Activated naive CD8-positive, alpha-beta T cell treated with anti-CD3 and anti-CD28 coated beads, Interleukin-2, amount 10 ng/mL, durations not matched to agents 7 days and 5 days (primary cell): ENCODE measurements around the gene ADAP1. TPM values are rescaled to one million over a fixed set of nuclear protein-coding genes. Genes with fewer than 3 reads are reported as not detected.
"Not testable (repeated sequence)": the region's sequence is repeated elsewhere in the genome, so short reads cannot be mapped to it uniquely, and the experiment has no call there.

Experiments used
- ATAC-seq: fragments of 150-1000 bp; cut with Tn5 transposase; one replicate; pipeline ENCODE4 v1.10.0; 2021; ENCODE audit warnings: low read depth, moderate library complexity
- POLR2A ChIA-PET: fragments of 350-600 bp; sonication (Branson Sonifier 250); formaldehyde crosslinking; loops from one replicate; lab custom pipeline; 2021; ENCODE audit warnings: antibody characterized with exemption; lab: Charles Lee
- DNase-seq: peaks from one replicate; pipeline ENCODE4 v3.0.0; 2021
- H3K27ac Mint-ChIP-seq: one replicate; pipeline ENCODE4 v1.8.0; 2022; ENCODE audit warnings: mild to moderate bottlenecking, mixed read lengths
- H3K27me3 Mint-ChIP-seq: one replicate; pipeline ENCODE4 v1.8.0; 2022; ENCODE audit warnings: mild to moderate bottlenecking, moderate library complexity, mixed read lengths
- H3K36me3 Mint-ChIP-seq: one replicate; pipeline ENCODE4 v1.8.0; 2021; ENCODE audit warnings: mild to moderate bottlenecking, mixed read lengths
- H3K4me1 Mint-ChIP-seq: one replicate; pipeline ENCODE4 v1.8.0; 2021; ENCODE audit warnings: mixed read lengths
- H3K4me3 Mint-ChIP-seq: one replicate; pipeline ENCODE4 v1.8.0; 2022; ENCODE audit warnings: mild to moderate bottlenecking, moderate library complexity, mixed read lengths
- H3K9me3 Mint-ChIP-seq: one replicate; pipeline ENCODE4 v1.8.0; 2021; ENCODE audit warnings: mixed read lengths
- total RNA-seq, 2 experiments: library from RNA; stranded (reverse); gene quantifications; one replicate each; pipeline ENCODE4 v1.2.3, GENCODE V29; 2021

ADAP1 gene
- 10 to 100 TPM; 25.0 to 29.8 TPM for total RNA-seq

- H3K27me3 Mint-ChIP-seq: no peaks in the 10 kb centered on the region
- H3K4me1 Mint-ChIP-seq: peaks cover 5% of the 10 kb centered on the region
- H3K9me3 Mint-ChIP-seq: no peaks in the 10 kb centered on the region
- peak; percentile 83 for ATAC-seq
- peak within 1 kb of the TSS; percentile 69 for H3K4me3 Mint-ChIP-seq
- H3K36me3 Mint-ChIP-seq: no peaks in the 10 kb centered on the region
- DNase-seq: peak; percentile 81
- peak within 1 kb of the TSS; percentile 60 for H3K27ac Mint-ChIP-seq
- POLR2A ChIA-PET: interaction anchor here (0.5 to 1.6 kb wide), 5 partner anchors 13 to 79 kb away, joined by 3 to 6 read pairs (median 5); partner anchors contain the start of gene COX19
Observed at GRCh38 chr7:954330-955238, at the start of gene ADAP1. Gene ADAP1, minus strand, starts transcription at chr7:954680. Its CDS starts 203 bp downstream, at chr7:954477.

GRCh38 chr7:1002445-1002844 is 48.0 kb upstream of the ADAP1 start:
- DNase-seq, POLR2A ChIA-PET, H3K27me3 Mint-ChIP-seq, H3K36me3 Mint-ChIP-seq, H3K4me3 Mint-ChIP-seq, H3K9me3 Mint-ChIP-seq, H3K4me1 Mint-ChIP-seq, H3K27ac Mint-ChIP-seq, ATAC-seq: not testable (repeated sequence)

- POLR2A ChIA-PET: not testable (repeated sequence)
Observed at GRCh38 chr7:1002026-1002425, 47.5 kb upstream of the ADAP1 start.

GRCh38 chr7:1001069-1001770 is 46.7 kb upstream of the ADAP1 start:
- ATAC-seq: peak; percentile 40
- H3K9me3 Mint-ChIP-seq, POLR2A ChIA-PET, H3K4me1 Mint-ChIP-seq, H3K4me3 Mint-ChIP-seq, H3K27me3 Mint-ChIP-seq, H3K36me3 Mint-ChIP-seq, H3K27ac Mint-ChIP-seq, DNase-seq: not testable (repeated sequence)

More at GRCh38 chr7:1002026-1002425, 47.5 kb upstream of the ADAP1 start:
- H3K4me3 Mint-ChIP-seq, H3K27me3 Mint-ChIP-seq, H3K9me3 Mint-ChIP-seq, H3K27ac Mint-ChIP-seq, H3K36me3 Mint-ChIP-seq, DNase-seq, H3K4me1 Mint-ChIP-seq, ATAC-seq: not testable (repeated sequence)

GRCh38 chr7:999941-1000935 is 45.8 kb upstream of the ADAP1 start:
- POLR2A ChIA-PET: no interaction called here
- no peaks in the 10 kb centered on the region for H3K9me3 Mint-ChIP-seq
- H3K36me3 Mint-ChIP-seq: no peaks in the 10 kb centered on the region
- no peaks in the 10 kb centered on the region for H3K4me1 Mint-ChIP-seq
- H3K27me3 Mint-ChIP-seq: no peaks in the 10 kb centered on the region
- DNase-seq (no peak), ATAC-seq (no peak)
- no peak overlapping the region for H3K27ac Mint-ChIP-seq
- H3K4me3 Mint-ChIP-seq: no peak overlapping the region

GRCh38 chr7:999149-999879 is 44.8 kb upstream of the ADAP1 start:
- Mint-ChIP-seq H3K36me3 (no peaks in the 10 kb centered on the region), H3K27me3 (no peaks in the 10 kb centered on the region), H3K27ac (no peak overlapping the region), H3K9me3 (no peaks in the 10 kb centered on the region), H3K4me1 (no peaks in the 10 kb centered on the region), H3K4me3 (no peak overlapping the region)
- ATAC-seq: no peak
- no peak for DNase-seq
- POLR2A ChIA-PET: no interaction called here

GRCh38 chr7:997404-998395 is 43.2 kb upstream of the ADAP1 start:
- Mint-ChIP-seq H3K4me1 (peaks cover 3% of the 10 kb centered on the region), H3K36me3 (no peaks in the 10 kb centered on the region), H3K4me3 (no peak overlapping the region), H3K27me3 (no peaks in the 10 kb centered on the region), H3K27ac (no peak overlapping the region), H3K9me3 (no peaks in the 10 kb centered on the region)
- no peak for DNase-seq
- ATAC-seq: no peak
- POLR2A ChIA-PET: interaction anchor here (0.7 kb wide), 2 partner anchors 31 to 45 kb away, joined by 3 to 5 read pairs; no protein-coding TSS in a partner anchor

GRCh38 chr7:996079-996872 is 41.8 kb upstream of the ADAP1 start:
- POLR2A ChIA-PET: no interaction called here
- Mint-ChIP-seq H3K36me3 (no peaks in the 10 kb centered on the region), H3K4me1 (peaks cover 3% of the 10 kb centered on the region), H3K9me3 (no peaks in the 10 kb centered on the region), H3K27ac (no peak overlapping the region), H3K4me3 (no peak overlapping the region), H3K27me3 (no peaks in the 10 kb centered on the region)
- ATAC-seq: no peak
- no peak for DNase-seq

GRCh38 chr7:995571-995970 is 41.1 kb upstream of the ADAP1 start:
- POLR2A ChIA-PET: no interaction called here
- H3K27ac Mint-ChIP-seq: no peak overlapping the region
- peaks cover 3% of the 10 kb centered on the region for H3K4me1 Mint-ChIP-seq
- no peaks in the 10 kb centered on the region for H3K9me3 Mint-ChIP-seq
- ATAC-seq: no peak
- no peaks in the 10 kb centered on the region for H3K36me3 Mint-ChIP-seq
- H3K4me3 Mint-ChIP-seq: no peak overlapping the region
- no peak for DNase-seq
- no peaks in the 10 kb centered on the region for H3K27me3 Mint-ChIP-seq

GRCh38 chr7:994592-995308 is 40.3 kb upstream of the ADAP1 start:
- Mint-ChIP-seq H3K4me1 (peaks cover 3% of the 10 kb centered on the region), H3K4me3 (no peak overlapping the region), H3K27me3 (no peaks in the 10 kb centered on the region), H3K9me3 (no peaks in the 10 kb centered on the region), H3K27ac (no peak overlapping the region), H3K36me3 (no peaks in the 10 kb centered on the region)
- DNase-seq (peak; percentile 30), ATAC-seq (no peak)
- POLR2A ChIA-PET: interaction anchor here (1.1 to 2.3 kb wide), 2 partner anchors 20 to 71 kb away, joined by 3 to 26 read pairs; partner anchors contain the start of gene COX19
